OCI-LY1 (cell line): ENCODE data around the gene PDLIM5.

Source experiments
- CTCF ChIP-seq: fragments of 200-600 bp; sonication (generic), shearing (Covaris generic); IDR thresholded peaks from 2 replicates; pipeline ENCODE4 v1.5.1; 2017; ENCODE audit warnings: mild to moderate bottlenecking, antibody characterized with exemption, low read length, moderate library complexity, mixed read lengths
- EZH2 ChIP-seq: fragments of 200-600 bp; sonication (generic), shearing (Covaris generic); IDR thresholded peaks from 2 replicates; pipeline ENCODE4 v1.8.0; 2017; ENCODE audit warnings: borderline replicate concordance, mixed run types, mild to moderate bottlenecking, antibody characterized with exemption, low read length, moderate library complexity, mixed read lengths

GRCh38 chr4:94615451-94615850, 163.7 kb downstream of the PDLIM5 start:
- TF ChIP-seq CTCF (no peak), EZH2 (no peak)
